Stimulated activated naive CD8-positive, alpha-beta T cell treated with anti-CD3 and anti-CD28 coated beads, Interleukin-15, amount 100 ng/mL, for 72 hours (primary cell): Measurements from ENCODE around the gene WDSUB1.

ENCODE experiments used
- ATAC-seq: fragments of 150-1000 bp; cut with Tn5 transposase; 2 replicates; pipeline ENCODE4 v1.10.0; 2021; ENCODE audit warnings: mild to moderate bottlenecking, moderate library complexity
- DNase-seq, 2 donors: peaks; one replicate each; pipeline ENCODE4 v3.0.0; 2021 to 2022
- H3K27ac Mint-ChIP-seq, 2 donors: one replicate each; pipeline ENCODE4 v1.8.0; 2022; ENCODE audit warnings: mild to moderate bottlenecking in 2 of 2, mixed read lengths in 2 of 2, moderate library complexity in 2 of 2
- H3K27me3 Mint-ChIP-seq: one replicate; pipeline ENCODE4 v1.8.0; 2022; ENCODE audit warnings: mixed read lengths
- H3K4me1 Mint-ChIP-seq: one replicate; pipeline ENCODE4 v1.8.0; 2022; ENCODE audit warnings: mild to moderate bottlenecking, mixed read lengths
- H3K4me3 Mint-ChIP-seq, 2 donors: one replicate each; pipeline ENCODE4 v1.8.0; 2022; ENCODE audit warnings: mild to moderate bottlenecking in 2 of 2, mixed read lengths in 2 of 2, moderate library complexity in 1 of 2
- H3K9me3 Mint-ChIP-seq, 2 donors: one replicate each; pipeline ENCODE4 v1.8.0; 2022; ENCODE audit warnings: mixed read lengths in 2 of 2

WDSUB1 gene

GRCh38 chr2:159285929-159286708 lies at the start of gene WDSUB1:
TSS of gene WDSUB1 (minus strand) at chr2:159286703. CDS start at chr2:159283069, 3,634 bp downstream.
- DNase-seq (no peak), ATAC-seq (peak; percentile 60)
- peak within 1 kb of the TSS; percentile 86 to 87 for H3K4me3 Mint-ChIP-seq
- peaks cover 35% of the 10 kb centered on the region for H3K4me1 Mint-ChIP-seq
- no peaks in the 10 kb centered on the region for H3K9me3 Mint-ChIP-seq
- peak within 1 kb of the TSS; percentile 91 to 93 for H3K27ac Mint-ChIP-seq
- no peaks in the 10 kb centered on the region for H3K27me3 Mint-ChIP-seq

- Mint-ChIP-seq H3K27ac (no peak overlapping the region), H3K27me3 (no peaks in the 10 kb centered on the region), H3K9me3 (no peaks in the 10 kb centered on the region), H3K4me1 (no peaks in the 10 kb centered on the region), H3K4me3 (no peak overlapping the region)
- DNase-seq (no peak), ATAC-seq (no peak)
These were observed 40.2 kb upstream of the WDSUB1 start for GRCh38 chr2:159326569-159327255.

GRCh38 chr2:159322419-159322818 lies 35.9 kb upstream of the WDSUB1 start:
- no peaks in the 10 kb centered on the region for H3K27me3 Mint-ChIP-seq
- peak overlapping the region in 1 of 2 donors; percentile 1 for H3K27ac Mint-ChIP-seq

GRCh38 chr2:159317392-159318088 lies 31.0 kb upstream of the WDSUB1 start:
- DNase-seq (no peak), ATAC-seq (no peak)
- H3K4me1 Mint-ChIP-seq, result no peaks in the 10 kb centered on the region
- H3K4me3 Mint-ChIP-seq, result no peak overlapping the region
- no peaks in the 10 kb centered on the region for H3K27me3 Mint-ChIP-seq
- no peak overlapping the region for H3K27ac Mint-ChIP-seq
- H3K9me3 Mint-ChIP-seq, result peaks cover 0 to 7% of the 10 kb centered on the region in 2 donors

More at GRCh38 chr2:159322419-159322818, 35.9 kb upstream of the WDSUB1 start:
- no peaks in the 10 kb centered on the region for H3K9me3 Mint-ChIP-seq
- no peaks in the 10 kb centered on the region for H3K4me1 Mint-ChIP-seq
- DNase-seq (no peak), ATAC-seq (no peak)
- no peak overlapping the region for H3K4me3 Mint-ChIP-seq

GRCh38 chr2:159307942-159308341 lies 21.4 kb upstream of the WDSUB1 start:
- no peak for ATAC-seq
- Mint-ChIP-seq H3K27ac (no peak overlapping the region), H3K27me3 (peaks cover 8% of the 10 kb centered on the region), H3K4me3 (no peak overlapping the region), H3K4me1 (no peaks in the 10 kb centered on the region), H3K9me3 (peaks cover 9 to 16% of the 10 kb centered on the region in 2 donors)
- DNase-seq, result no peak

GRCh38 chr2:159300586-159300985 lies 14.1 kb upstream of the WDSUB1 start:
- peaks cover 9 to 24% of the 10 kb centered on the region in 2 donors for H3K9me3 Mint-ChIP-seq
- no peak for ATAC-seq
- H3K27ac Mint-ChIP-seq, result no peak overlapping the region
- peaks cover 2% of the 10 kb centered on the region for H3K4me1 Mint-ChIP-seq
- no peak overlapping the region for H3K4me3 Mint-ChIP-seq
- no peak for DNase-seq
- peaks cover 8% of the 10 kb centered on the region for H3K27me3 Mint-ChIP-seq

GRCh38 chr2:159298967-159299366 lies 12.5 kb upstream of the WDSUB1 start:
- peaks cover under 1 to 12% of the 10 kb centered on the region in 2 donors for H3K9me3 Mint-ChIP-seq
- no peaks in the 10 kb centered on the region for H3K27me3 Mint-ChIP-seq
- no peak overlapping the region for H3K4me3 Mint-ChIP-seq
- H3K27ac Mint-ChIP-seq, result no peak overlapping the region
- H3K4me1 Mint-ChIP-seq, result peaks cover 5% of the 10 kb centered on the region
- no peak for DNase-seq
- ATAC-seq, result no peak

- no peak for DNase-seq
- Mint-ChIP-seq H3K27me3 (no peaks in the 10 kb centered on the region), H3K9me3 (peaks cover 0 to 8% of the 10 kb centered on the region in 2 donors), H3K27ac (peak overlapping the region in 1 of 2 donors; percentile 67), H3K4me3 (no peak overlapping the region), H3K4me1 (peaks cover 6% of the 10 kb centered on the region)
- ATAC-seq, result no peak
These were observed 10.7 kb upstream of the WDSUB1 start for GRCh38 chr2:159297042-159297707.

GRCh38 chr2:159292157-159292556 lies 5.7 kb upstream of the WDSUB1 start:
- ATAC-seq (no peak), DNase-seq (no peak)
- H3K4me3 Mint-ChIP-seq, result no peak overlapping the region
- no peaks in the 10 kb centered on the region for H3K27me3 Mint-ChIP-seq
- peaks cover 30% of the 10 kb centered on the region for H3K4me1 Mint-ChIP-seq
- H3K9me3 Mint-ChIP-seq, result no peaks in the 10 kb centered on the region
- H3K27ac Mint-ChIP-seq, result peak overlapping the region in 1 of 2 donors; percentile 61

GRCh38 chr2:159290289-159290907 lies 3.9 kb upstream of the WDSUB1 start:
- H3K9me3 Mint-ChIP-seq, result no peaks in the 10 kb centered on the region
- ATAC-seq, result peak; percentile 59
- peak overlapping the region; percentile 77 to 95 for H3K27ac Mint-ChIP-seq
- peak overlapping the region; percentile 40 to 44 for H3K4me3 Mint-ChIP-seq
- no peaks in the 10 kb centered on the region for H3K27me3 Mint-ChIP-seq
- DNase-seq, result peak; percentile 49 to 56
- peaks cover 34% of the 10 kb centered on the region for H3K4me1 Mint-ChIP-seq

GRCh38 chr2:159287733-159288132 lies 1.2 kb upstream of the WDSUB1 start:
- ATAC-seq, result no peak
- Mint-ChIP-seq H3K9me3 (no peaks in the 10 kb centered on the region), H3K27me3 (no peaks in the 10 kb centered on the region), H3K27ac (no peak overlapping the region), H3K4me1 (peaks cover 42% of the 10 kb centered on the region), H3K4me3 (peak overlapping the region in 1 of 2 donors; percentile 87)
- DNase-seq, result no peak

- peak; percentile 91 for ATAC-seq
- Mint-ChIP-seq H3K27me3 (no peaks in the 10 kb centered on the region), H3K9me3 (no peaks in the 10 kb centered on the region), H3K4me1 (peaks cover 37% of the 10 kb centered on the region), H3K4me3 (peak overlapping the region; percentile 86 to 87), H3K27ac (peak overlapping the region; percentile 91 to 93)
- DNase-seq, result peak; percentile 96 to 97
These were observed 372 bp upstream of the WDSUB1 start for GRCh38 chr2:159286709-159287441.

- Mint-ChIP-seq H3K9me3 (no peaks in the 10 kb centered on the region), H3K27me3 (no peaks in the 10 kb centered on the region), H3K27ac (peak overlapping the region in 1 of 2 donors; percentile 19), H3K4me3 (peak overlapping the region; percentile 86 to 87), H3K4me1 (peaks cover 28% of the 10 kb centered on the region)
- no peak for ATAC-seq
- no peak for DNase-seq
These were observed 1.1 kb downstream of the WDSUB1 start for GRCh38 chr2:159285433-159285832.

- no peak overlapping the region for H3K4me3 Mint-ChIP-seq
- peaks cover 22% of the 10 kb centered on the region for H3K4me1 Mint-ChIP-seq
- no peaks in the 10 kb centered on the region for H3K9me3 Mint-ChIP-seq
- no peaks in the 10 kb centered on the region for H3K27me3 Mint-ChIP-seq
- no peak overlapping the region for H3K27ac Mint-ChIP-seq
- DNase-seq (no peak), ATAC-seq (no peak)
These were observed 3.0 kb downstream of the WDSUB1 start for GRCh38 chr2:159283529-159283928.
